GM23248 (cell line): ENCODE data around the gene CFAP251.

ENCODE experiments used
- EZH2 ChIP-seq: fragments of 200-600 bp; sonication (generic); IDR thresholded peaks from 2 replicates; pipeline ENCODE4 v1.6.1; 2018; ENCODE audit warnings: antibody characterized with exemption, mild to moderate bottlenecking; ENCODE audit not compliant: insufficient read depth, poor library complexity, severe bottlenecking
- EZH2phosphoT487 ChIP-seq: fragments of 200-600 bp; sonication (generic); IDR thresholded peaks from 2 replicates; pipeline ENCODE4 v1.6.1; 2018; ENCODE audit warnings: antibody characterized with exemption, moderate library complexity, mild to moderate bottlenecking, low read depth; ENCODE audit not compliant: insufficient read depth

- no peak for TF ChIP-seq EZH2
- no peak for TF ChIP-seq EZH2phosphoT487
Observed at GRCh38 chr12:121943926-121944325, 25.5 kb downstream of the CFAP251 start.
